HepG2 (cell line): ENCODE results near the gene PATZ1. TPM values are rescaled to one million over a fixed set of nuclear protein-coding genes. Genes with fewer than 3 reads are reported as not detected.

Experiments
- ATAC-seq: fragments of 200-7000 bp; cut with Tn5 transposase; 3 replicates; pipeline ENCODE4 v1.9.1; 2020; ENCODE audit warnings: mild to moderate bottlenecking, moderate library complexity
- BruUV-seq: library from RNA; stranded (reverse); fragments of 400-500 nt; replicated peaks from 2 replicates; lab custom pipeline; 2021; lab: Mats Ljungman, UMichigan
- CTCF ChIA-PET: fragments of 300-600 bp; formaldehyde crosslinking; extraction: SDS; loops from one replicate; lab custom pipeline; 2021; ENCODE audit warnings: low total read pairs, inconsistent platforms, low intra/inter-chr PET ratio; lab: Yijun Ruan, JAX
- POLR2A ChIA-PET: fragments of 350-600 bp; sonication (Branson Sonifier 250); formaldehyde crosslinking; loops from one replicate; lab custom pipeline; 2020; ENCODE audit warnings: antibody characterized with exemption, inconsistent platforms; lab: Yijun Ruan, JAX
- DNase-seq: peaks from one replicate; pipeline ENCODE4 v3.0.0-alpha.2; 2015; ENCODE audit warnings: low spot score
- FAIRE-seq: peaks from 3 replicates; lab custom pipeline; 2011; peaks lifted over from hg19 to GRCh38; lab: Jason Lieb, UNC
- H2AFZ ChIP-seq: one replicate; pipeline ENCODE4 v1.6.1; 2011; ENCODE audit warnings: low read length, inconsistent platforms
- H3K27ac ChIP-seq: fragments of 300-600 bp; 3 replicates; pipeline ENCODE4 v1.8.0; 2011; ENCODE audit warnings: mixed run types, mild to moderate bottlenecking, mixed read lengths, low read length, inconsistent platforms; ENCODE audit not compliant: insufficient read depth; ENCODE audit errors: extremely low read length
- H3K27me3 ChIP-seq, 2 experiments: fragments of 200-600 bp in 1 of 2; 2 replicates in 1 of 2; 3 replicates in 1 of 2; pipeline versions ENCODE4 v1.6.0 to v1.8.0; 2011; ENCODE audit warnings: low read length in 2 of 2, mild to moderate bottlenecking in 2 of 2, moderate library complexity in 2 of 2, inconsistent platforms in 1 of 2; ENCODE audit not compliant: insufficient read depth in 2 of 2, control insufficient read depth in 1 of 2
- H3K36me3 ChIP-seq, 2 experiments: fragments of 200-600 bp in 1 of 2; replicated peaks in 1 of 2; 2 replicates in 1 of 2; 3 replicates in 1 of 2; pipeline versions ENCODE4 v1.5.1 to v1.8.0; 2011; ENCODE audit warnings: low read length in 2 of 2, inconsistent platforms in 1 of 2; ENCODE audit not compliant: insufficient read depth in 2 of 2, control insufficient read depth in 1 of 2
- H3K4me1 ChIP-seq: 2 replicates; pipeline ENCODE4 v1.5.1; 2012; ENCODE audit warnings: low read length, inconsistent platforms; ENCODE audit not compliant: insufficient read depth
- H3K4me2 ChIP-seq: 2 replicates; pipeline ENCODE4 v1.6.0; 2011; ENCODE audit warnings: low read depth, low read length, inconsistent platforms
- H3K4me3 ChIP-seq, 3 experiments: fragments of 200-600 bp in 1 of 3; sonication (generic), shearing (Covaris generic) in 1 of 3; replicated peaks in 1 of 3; 2 replicates each; pipeline ENCODE4 v1.5.1; 2011 to 2016; ENCODE audit warnings: low read length in 3 of 3, inconsistent platforms in 2 of 3, low read depth in 2 of 3, mild to moderate bottlenecking in 2 of 3, control low read depth in 1 of 3, mixed read lengths in 1 of 3; ENCODE audit not compliant: insufficient read depth in 1 of 3
- H3K79me2 ChIP-seq: one replicate; pipeline ENCODE4 v1.6.1; 2011; ENCODE audit warnings: low read length, inconsistent platforms; ENCODE audit not compliant: insufficient read depth
- H3K9ac ChIP-seq: 2 replicates; pipeline ENCODE4 v1.6.0; 2011; ENCODE audit warnings: mild to moderate bottlenecking, low read depth, low read length, inconsistent platforms; ENCODE audit not compliant: insufficient read depth
- H3K9me3 ChIP-seq: 2 replicates; pipeline ENCODE4 v1.5.1; 2012; ENCODE audit warnings: mild to moderate bottlenecking, low read length
- H4K20me1 ChIP-seq: 2 replicates; pipeline ENCODE4 v1.6.0; 2011; ENCODE audit warnings: inconsistent platforms, mild to moderate bottlenecking, low read length, moderate library complexity; ENCODE audit not compliant: insufficient read depth
- BATF2 ChIP-seq: sonication (generic); formaldehyde crosslinking; IDR thresholded peaks from 2 replicates; pipeline ENCODE4 v1.8.0; 2022; ENCODE audit warnings: mild to moderate bottlenecking, missing genetic modification reagents, moderate library complexity
- CCDC6 ChIP-seq: sonication (generic); formaldehyde crosslinking; IDR thresholded peaks from 2 replicates; pipeline ENCODE4 v1.8.1; 2022; ENCODE audit warnings: mild to moderate bottlenecking, missing genetic modification reagents, moderate library complexity
- FOXO4 ChIP-seq: sonication (generic); formaldehyde crosslinking; conservative IDR thresholded peaks from 2 replicates; pipeline ENCODE4 v1.8.1; 2023; ENCODE audit warnings: missing genetic modification reagents
- GMEB2 ChIP-seq: IDR thresholded peaks from 2 replicates; pipeline ENCODE4 v1.6.1; 2016; ENCODE audit warnings: missing biosample characterization, missing genetic modification reagents, low read depth
- HOXA3 ChIP-seq: sonication (generic); formaldehyde crosslinking; IDR thresholded peaks from 2 replicates; pipeline ENCODE4 v1.5.0; 2020; ENCODE audit warnings: missing genetic modification reagents
- KLF13 ChIP-seq: sonication (generic); formaldehyde crosslinking; IDR thresholded peaks from 2 replicates; pipeline ENCODE4 v1.4.0; 2020; ENCODE audit warnings: mild to moderate bottlenecking, missing genetic modification reagents
- MYC ChIP-seq: sonication (generic); formaldehyde crosslinking; IDR thresholded peaks from 2 replicates; pipeline ENCODE4 v1.9.0; 2021; ENCODE audit warnings: missing genetic modification reagents, borderline replicate concordance
- TBX2 ChIP-seq: sonication (generic); formaldehyde crosslinking; IDR thresholded peaks from 2 replicates; pipeline ENCODE4 v1.5.0; 2020; ENCODE audit warnings: missing genetic modification reagents, mild to moderate bottlenecking, borderline replicate concordance
- U2AF2 ChIP-seq: fragments of 200-400 bp; formaldehyde crosslinking; IDR thresholded peaks from 2 replicates; pipeline ENCODE4 v1.6.1; 2017; ENCODE audit warnings: low read depth, mild to moderate bottlenecking, low read length
- YY1 ChIP-seq: IDR thresholded peaks from 2 replicates; pipeline ENCODE4 v1.6.1; 2011; ENCODE audit warnings: low read length, low read depth, moderate library complexity, mild to moderate bottlenecking; ENCODE audit not compliant: insufficient read depth, insufficient replicate concordance
- ZBTB20 ChIP-seq: sonication (generic); formaldehyde crosslinking; IDR thresholded peaks from 2 replicates; pipeline ENCODE4 v1.8.1; 2023; ENCODE audit warnings: missing genetic modification reagents, low read depth, mild to moderate bottlenecking, borderline replicate concordance
- ZBTB49 ChIP-seq: sonication (generic); formaldehyde crosslinking; IDR thresholded peaks from 2 replicates; pipeline ENCODE4 v1.4.0; 2020; ENCODE audit warnings: missing genetic modification reagents, borderline replicate concordance
- ZKSCAN1 ChIP-seq: fragments of 150-350 bp; IDR thresholded peaks from 2 replicates; pipeline ENCODE4 v1.6.1; 2014; ENCODE audit warnings: low read length
- ZNF234 ChIP-seq: sonication (generic); formaldehyde crosslinking; conservative IDR thresholded peaks from 2 replicates; pipeline ENCODE4 v1.5.1; 2020; ENCODE audit warnings: mild to moderate bottlenecking, missing genetic modification reagents
- ZNF724P ChIP-seq: sonication (generic); formaldehyde crosslinking; IDR thresholded peaks from 2 replicates; pipeline ENCODE4 v1.8.0; 2022; ENCODE audit warnings: missing genetic modification reagents, borderline replicate concordance
- ZNF747 ChIP-seq: sonication (generic); formaldehyde crosslinking; IDR thresholded peaks from 2 replicates; pipeline ENCODE4 v1.8.1; 2023; ENCODE audit warnings: missing genetic modification reagents, mild to moderate bottlenecking, borderline replicate concordance
- WGBS: methylation state at CpG from one replicate; pipeline ENCODE4 v1.1.6; 2017; ENCODE audit warnings: low lambda C conversion rate; 5-methylcytosine and 5-hydroxymethylcytosine counted together
- in situ Hi-C: cut with HindIII; loops from 2 replicates; pipeline ENCODE4 v1.10.0; 2017; ENCODE audit warnings: low pct_unique_long_range_greater_than_20kb; ENCODE audit not compliant: extremely low pct_ligation_motif_present
- intact Hi-C: fragments of 100-400 bp; cut with micrococcal nuclease; formaldehyde crosslinking; loops from one replicate; pipeline ENCODE4 v1.10.0; 2022; ENCODE audit not compliant: unreplicated experiment
- polyA plus RNA-seq, 8 experiments: library from polyadenylated mRNA; depleted of rRNA in 3 of 8; stranded (reverse) in 7 of 8; unstranded in 1 of 8; fragments of >200 nt; fragmentation: Illumina TruSeq in 4 of 8; extraction: Trizol in 4 of 8; gene quantifications; 2 replicates each; pipeline versions ENCODE4 v1.2.1 to v1.2.3, GENCODE V29; 2011 to 2016; ENCODE audit warnings: low read depth in 4 of 8, missing spikeins in 1 of 8, mixed read lengths in 1 of 8; ENCODE audit not compliant: insufficient read depth in 1 of 8
- total RNA-seq, 5 experiments: library from RNA; depleted of rRNA; stranded (reverse); fragments of >200 nt; fragmentation: Illumina TruSeq; extraction: Trizol; gene quantifications; 2 replicates each; pipeline ENCODE4 v1.2.3, GENCODE V29; 2016; ENCODE audit warnings: low read depth in 1 of 5

The PATZ1 gene
- total and polyA plus RNA-seq, 2 of the 13 experiments (the other 11 are each of a cell fraction or from before 2014, with no cell fraction given), result 24.9 to 30.5 TPM

GRCh38 chr22:31290494-31291471 is 55.4 kb downstream of the PATZ1 start (continued):
- TF ChIP-seq ZNF234 (CRISPR knock-in tag) (no peak), GMEB2 (CRISPR knock-in tag) (no peak), ZBTB20 (CRISPR knock-in tag) (peak; percentile 36; the same call in 1 of the 2 replicates), U2AF2 (no peak)
- TF ChIP-seq, all 625 proteins: peak for 307

GRCh38 chr22:31289344-31289743 is 56.8 kb downstream of the PATZ1 start:
- Histone ChIP-seq H2AFZ (no peak overlapping the region), H3K36me3 (no peaks in the 10 kb centered on the region), H3K4me3 (no peak overlapping the region), H4K20me1 (no peaks in the 10 kb centered on the region), H3K27me3 (no peaks in the 10 kb centered on the region), H3K9me3 (no peaks in the 10 kb centered on the region), H3K4me1 (peaks cover 49% of the 10 kb centered on the region), H3K4me2 (no peak overlapping the region), H3K9ac (no peak overlapping the region), H3K79me2 (no peaks in the 10 kb centered on the region), H3K27ac (no peak overlapping the region)
- DNase-seq, result no peak
- in situ Hi-C loops (no loop called here), intact Hi-C loops (no loop called here)
- no TSS peak for BruUV-seq
- WGBS, result 88% methylated on average over 12 of the region's 13 CpGs
- no peak for FAIRE-seq
- CTCF ChIA-PET, result no interaction called here
- POLR2A ChIA-PET, result interaction anchor here (0.8 to 1.2 kb wide), 2 partner anchors 8 to 51 kb away, joined by 3 to 4 read pairs; no protein-coding TSS in a partner anchor
- ATAC-seq, result no peak
- TF ChIP-seq HOXA3 (no peak), ZBTB49 (CRISPR knock-in tag) (no peak), BATF2 (CRISPR knock-in tag) (no peak), MYC (CRISPR knock-in tag) (no peak), FOXO4 (CRISPR knock-in tag) (no peak), CCDC6 (no peak), TBX2 (CRISPR knock-in tag) (no peak), ZNF724P (CRISPR knock-in tag) (no peak), ZNF747 (CRISPR knock-in tag) (no peak), YY1 (no peak), KLF13 (CRISPR knock-in tag) (no peak), ZKSCAN1 (no peak)
